ENCODE measurements around the gene EPHX1. TPM values are rescaled to one million over a fixed set of nuclear protein-coding genes. Genes with fewer than 3 reads are reported as not detected.
A peak's percentile ranks its signal among the peaks of the same experiment; 100 is the strongest.

EPHX1 gene
- total RNA-seq, 5 donors from 2014 or later (not counting 1 experiment from before 2014, with no cell fraction given) = 0.98 to 5.2 (median 3.7) TPM

DNA sequence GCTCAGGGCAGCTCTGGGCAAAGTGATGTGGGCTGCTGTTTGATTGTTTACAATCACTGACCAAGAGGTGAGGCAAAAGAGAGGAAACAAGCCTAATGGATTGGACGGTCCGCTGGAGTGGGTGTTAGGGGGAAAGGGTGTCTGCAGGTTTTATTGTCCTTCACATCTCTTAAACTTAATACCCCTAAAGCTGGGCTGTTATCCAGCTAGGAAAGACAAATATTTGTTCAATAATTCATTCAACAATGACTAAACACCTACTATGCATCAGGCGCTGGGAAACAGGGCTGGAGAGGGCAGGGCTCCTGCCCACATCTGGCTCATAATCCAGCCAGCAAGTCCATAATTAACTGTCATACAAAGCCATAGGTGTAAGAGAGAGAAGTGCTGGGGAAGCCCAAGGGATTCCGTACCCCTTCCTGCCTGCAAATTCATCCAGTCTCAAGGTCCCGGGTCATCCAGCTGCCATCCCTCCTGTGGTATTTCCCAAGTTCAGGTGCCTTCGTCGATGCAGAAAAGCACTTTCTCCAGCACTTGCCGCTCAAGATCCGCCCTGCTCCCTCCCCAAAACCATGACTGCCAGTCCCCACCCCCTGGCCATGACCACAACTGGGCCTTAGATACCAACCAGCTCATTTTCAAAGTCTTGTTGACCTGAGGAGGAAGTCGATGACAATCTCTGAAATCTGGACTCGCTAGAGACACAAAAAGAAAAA is 61.6 kb downstream of the EPHX1 start:
- no peak overlapping the region for H3K4me3 Mint-ChIP-seq
- Histone ChIP-seq H3K4me3 (ENCODE audit: control insufficient read depth in 1 of 2, extremely low read depth in 1 of 2, low read length in 1 of 2) (no peak overlapping the region), H3K9me3 (no peaks in the 10 kb centered on the region), H3K36me3 (ENCODE audit: control insufficient read depth in 2 of 2, extremely low read depth in 1 of 2, insufficient read depth in 1 of 2, low read length in 1 of 2) (peaks cover 12 to 98% of the 10 kb centered on the region in 2 donors), H3K27me3 (replicated peaks in 1 of 2; ENCODE audit: control insufficient read depth in 2 of 2, extremely low read depth in 1 of 2, insufficient read depth in 2 of 2, low read length in 1 of 2) (no peaks in the 10 kb centered on the region), H3K4me1 (ENCODE audit: control insufficient read depth in 1 of 2, extremely low read depth in 1 of 2, insufficient read depth in 2 of 2, low read length in 2 of 2) (peaks cover 19 to 70% of the 10 kb centered on the region in 2 experiments), H3K27ac (ENCODE audit: low read length) (peak overlapping the region; percentile 15)
- WGBS (ENCODE audit: insufficient coverage) = 94% methylated on average over 6 of the region's 11 CpGs
- CTCF ChIA-PET = no interaction called here
- H3K4me1 Mint-ChIP-seq = peaks cover 60 to 83% (median 73%) of the 10 kb centered on the region in 3 donors
- H3K9me3 Mint-ChIP-seq = no peaks in the 10 kb centered on the region
- H3K36me3 Mint-ChIP-seq = peaks cover 40% of the 10 kb centered on the region
- POLR2A ChIA-PET = interaction anchor here (0.5 to 0.7 kb wide), 3 partner anchors 23 to 735 kb away, joined by 3 to 7 read pairs (median 4); no protein-coding TSS in a partner anchor
- H3K27ac Mint-ChIP-seq = peak overlapping the region; percentile 49 to 64
- H3K27me3 Mint-ChIP-seq = no peaks in the 10 kb centered on the region
- ATAC-seq (replicated peaks in 1 of 4) = no peak
- no peak for DNase-seq

DNA sequence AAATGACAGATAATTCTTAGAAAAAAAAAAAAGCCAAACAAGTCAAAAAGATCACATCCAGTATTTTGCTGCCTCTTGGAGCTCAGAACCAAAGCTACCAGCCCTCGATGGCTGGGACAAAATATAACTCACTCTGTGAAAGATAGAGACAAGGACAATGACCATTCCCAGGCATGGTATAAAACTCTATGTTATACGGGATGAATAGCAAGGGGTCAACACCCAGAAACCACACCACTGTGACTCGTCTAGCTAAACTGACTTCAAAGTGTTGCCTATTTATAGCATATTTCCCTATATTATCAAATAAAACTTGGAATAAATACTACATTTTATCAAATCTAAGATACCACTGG is 62.1 kb downstream of the EPHX1 start:
- ChIA-PET CTCF (no interaction called here), POLR2A (interaction anchor here (0.6 to 0.7 kb wide), 2 partner anchors 24 to 735 kb away, joined by 3 to 7 read pairs; no protein-coding TSS in a partner anchor)
- Mint-ChIP-seq H3K36me3 (peaks cover 39% of the 10 kb centered on the region), H3K27ac (peak overlapping the region; percentile 49 to 64), H3K9me3 (no peaks in the 10 kb centered on the region), H3K4me1 (peaks cover 60 to 83% (median 73%) of the 10 kb centered on the region in 3 donors), H3K4me3 (no peak overlapping the region), H3K27me3 (no peaks in the 10 kb centered on the region)
- H3K4me3 ChIP-seq (ENCODE audit: control insufficient read depth in 1 of 2, extremely low read depth in 1 of 2, low read length in 1 of 2) = no peak overlapping the region
- H3K27ac ChIP-seq (ENCODE audit: low read length) = peak overlapping the region; percentile 15
- WGBS (ENCODE audit: insufficient coverage) = 94% methylated on average over 2 of the region's 3 CpGs
- ATAC-seq (replicated peaks in 1 of 4) (no peak), DNase-seq (no peak)
- H3K36me3 ChIP-seq (ENCODE audit: control insufficient read depth in 2 of 2, extremely low read depth in 1 of 2, insufficient read depth in 1 of 2, low read length in 1 of 2) = peaks cover 9 to 97% of the 10 kb centered on the region in 2 donors
- H3K9me3 ChIP-seq = no peaks in the 10 kb centered on the region
- no peaks in the 10 kb centered on the region for H3K27me3 ChIP-seq (replicated peaks in 1 of 2; ENCODE audit: control insufficient read depth in 2 of 2, extremely low read depth in 1 of 2, insufficient read depth in 2 of 2, low read length in 1 of 2)
- H3K4me1 ChIP-seq (ENCODE audit: control insufficient read depth in 1 of 2, extremely low read depth in 1 of 2, insufficient read depth in 2 of 2, low read length in 2 of 2) = peaks cover 17 to 70% of the 10 kb centered on the region in 2 experiments

DNA sequence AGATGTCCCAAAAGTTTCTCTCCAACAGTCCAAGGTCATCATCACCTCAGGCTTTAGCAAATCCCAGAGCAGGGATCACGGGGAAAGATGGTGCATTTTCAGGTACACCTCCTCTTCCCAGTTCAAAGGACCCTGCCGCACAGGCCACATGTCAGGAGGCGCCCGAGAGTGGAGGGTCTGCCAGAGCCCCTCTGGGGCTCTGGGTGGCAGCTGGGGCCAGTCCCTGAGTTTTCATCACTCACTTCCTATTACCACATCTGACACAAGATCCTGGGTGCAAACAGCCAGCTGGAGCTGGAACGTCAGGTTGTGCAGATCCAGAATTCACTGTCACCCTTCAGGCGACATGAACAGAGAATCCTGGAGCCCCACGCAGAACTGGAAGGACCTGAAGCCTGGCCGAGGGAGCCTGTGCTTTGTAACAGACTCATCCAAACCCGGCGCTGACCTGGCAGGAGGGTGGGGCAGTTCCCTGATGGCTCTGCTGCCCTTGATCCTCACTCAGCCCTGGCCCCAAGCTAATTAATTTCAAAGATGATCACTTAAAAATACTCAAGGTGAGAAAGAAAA is 63.4 kb downstream of the EPHX1 start:
- WGBS (ENCODE audit: insufficient coverage) = 100% methylated on average over 8 of the region's 10 CpGs
- Mint-ChIP-seq H3K9me3 (no peaks in the 10 kb centered on the region), H3K4me1 (peaks cover 63 to 84% (median 74%) of the 10 kb centered on the region in 3 donors), H3K36me3 (peaks cover 40% of the 10 kb centered on the region), H3K27ac (peak overlapping the region in 1 of 2 donors; percentile 72), H3K27me3 (no peaks in the 10 kb centered on the region), H3K4me3 (no peak overlapping the region)
- Histone ChIP-seq H3K36me3 (ENCODE audit: control insufficient read depth in 2 of 2, extremely low read depth in 1 of 2, insufficient read depth in 1 of 2, low read length in 1 of 2) (peaks cover 9 to 95% of the 10 kb centered on the region in 2 donors), H3K9me3 (no peaks in the 10 kb centered on the region), H3K27me3 (replicated peaks in 1 of 2; ENCODE audit: control insufficient read depth in 2 of 2, extremely low read depth in 1 of 2, insufficient read depth in 2 of 2, low read length in 1 of 2) (no peaks in the 10 kb centered on the region), H3K4me3 (ENCODE audit: control insufficient read depth in 1 of 2, extremely low read depth in 1 of 2, low read length in 1 of 2) (no peak overlapping the region), H3K27ac (ENCODE audit: low read length) (no peak overlapping the region), H3K4me1 (ENCODE audit: control insufficient read depth in 1 of 2, extremely low read depth in 1 of 2, insufficient read depth in 2 of 2, low read length in 2 of 2) (peaks cover 21 to 71% of the 10 kb centered on the region in 2 experiments)
- ChIA-PET POLR2A (interaction anchor here in 1 of 2 donors (0.6 kb wide), 1 partner anchor 102 kb away, joined by 3 read pairs; no protein-coding TSS in a partner anchor), CTCF (no interaction called here)
- ATAC-seq (replicated peaks in 1 of 4) (no peak), DNase-seq (no peak)

DNA sequence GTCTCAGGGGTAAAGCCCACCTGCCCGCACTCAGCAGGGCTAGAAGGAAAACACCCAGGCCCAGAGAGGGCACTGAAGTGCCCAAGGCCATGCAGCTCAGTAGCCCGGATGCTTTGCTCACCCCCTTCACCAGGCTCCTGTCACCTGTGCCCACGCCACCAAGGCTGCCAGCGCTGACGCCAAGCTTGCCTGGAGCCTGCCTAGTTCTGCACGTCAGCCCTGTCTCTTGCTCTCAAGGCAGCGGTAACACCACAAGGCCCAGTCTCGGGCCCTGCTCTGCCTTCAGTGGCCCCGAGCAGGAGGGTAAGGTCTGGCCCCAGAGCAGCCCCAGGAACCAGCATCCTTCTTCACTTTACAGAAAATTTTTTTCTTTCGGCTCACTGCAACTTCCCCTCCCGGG is 64.5 kb downstream of the EPHX1 start:
- H3K9me3 ChIP-seq = no peaks in the 10 kb centered on the region
- ChIA-PET CTCF (interaction anchor here in 1 of 2 donors (1.3 kb wide), 1 partner anchor 8 kb away, joined by 3 read pairs; no protein-coding TSS in a partner anchor), POLR2A (no interaction called here)
- no peak for ATAC-seq (replicated peaks in 1 of 4)
- H3K36me3 ChIP-seq (ENCODE audit: control insufficient read depth in 2 of 2, extremely low read depth in 1 of 2, insufficient read depth in 1 of 2, low read length in 1 of 2) = peaks cover 9 to 95% of the 10 kb centered on the region in 2 donors
- Mint-ChIP-seq H3K27me3 (no peaks in the 10 kb centered on the region), H3K9me3 (no peaks in the 10 kb centered on the region), H3K36me3 (peaks cover 40% of the 10 kb centered on the region), H3K4me3 (no peak overlapping the region), H3K4me1 (peaks cover 65 to 86% (median 75%) of the 10 kb centered on the region in 3 donors), H3K27ac (peak overlapping the region; percentile 72 to 93)
- H3K4me1 ChIP-seq (ENCODE audit: control insufficient read depth in 1 of 2, extremely low read depth in 1 of 2, insufficient read depth in 2 of 2, low read length in 2 of 2) = peaks cover 31 to 73% of the 10 kb centered on the region in 2 experiments
- no peak overlapping the region for H3K4me3 ChIP-seq (ENCODE audit: control insufficient read depth in 1 of 2, extremely low read depth in 1 of 2, low read length in 1 of 2)
- no peaks in the 10 kb centered on the region for H3K27me3 ChIP-seq (replicated peaks in 1 of 2; ENCODE audit: control insufficient read depth in 2 of 2, extremely low read depth in 1 of 2, insufficient read depth in 2 of 2, low read length in 1 of 2)
- 97% methylated on average over 9 of the region's 11 CpGs for WGBS (ENCODE audit: insufficient coverage)
- DNase-seq = no peak
- no peak overlapping the region for H3K27ac ChIP-seq (ENCODE audit: low read length)

DNA sequence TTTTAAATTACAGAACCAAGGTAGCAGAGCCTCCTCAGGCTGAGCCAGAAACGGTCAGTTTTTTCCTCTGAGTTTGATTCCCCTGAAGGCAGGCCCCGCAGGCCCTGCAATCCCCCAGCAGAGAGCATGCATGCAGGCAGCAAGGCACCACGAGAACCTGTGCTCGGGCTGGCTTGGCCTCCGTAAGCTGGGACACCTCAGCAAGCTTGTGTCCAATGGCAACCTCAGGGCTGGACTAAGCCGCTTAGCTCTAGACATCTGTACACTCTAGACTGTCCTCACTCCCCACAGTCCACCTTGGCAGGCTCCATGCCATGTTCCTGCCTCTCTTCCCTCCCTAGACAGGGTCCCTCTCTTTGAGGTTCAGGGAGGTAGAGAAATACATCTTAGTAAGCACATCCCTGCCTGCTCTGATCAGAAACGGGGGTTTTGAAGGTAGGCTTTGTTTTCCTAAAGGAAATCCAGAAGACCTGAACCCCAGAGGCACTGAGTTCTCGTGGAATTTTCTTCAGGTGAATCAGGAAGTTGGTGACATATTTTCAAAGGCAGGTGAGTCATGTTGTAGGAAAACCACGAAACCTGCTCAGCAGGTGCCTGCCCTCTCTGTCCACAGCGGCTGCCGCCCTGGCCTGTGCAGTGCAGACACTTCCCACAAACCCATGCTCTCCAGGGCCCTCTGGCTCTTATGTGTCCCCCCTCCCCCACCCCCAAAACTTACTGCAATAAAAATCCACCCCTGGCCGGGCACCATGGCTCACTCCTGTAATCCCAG is 65.3 kb downstream of the EPHX1 start:
- Mint-ChIP-seq H3K27ac (peak overlapping the region; percentile 72 to 93), H3K4me1 (peaks cover 71 to 94% (median 83%) of the 10 kb centered on the region in 3 donors), H3K4me3 (peak overlapping the region in 1 of 3 donors; percentile 87), H3K9me3 (no peaks in the 10 kb centered on the region), H3K36me3 (peaks cover 41% of the 10 kb centered on the region), H3K27me3 (no peaks in the 10 kb centered on the region)
- Histone ChIP-seq H3K4me3 (ENCODE audit: control insufficient read depth in 1 of 2, extremely low read depth in 1 of 2, low read length in 1 of 2) (no peak overlapping the region), H3K4me1 (ENCODE audit: control insufficient read depth in 1 of 2, extremely low read depth in 1 of 2, insufficient read depth in 2 of 2, low read length in 2 of 2) (peaks cover 35 to 81% of the 10 kb centered on the region in 2 experiments), H3K36me3 (ENCODE audit: control insufficient read depth in 2 of 2, extremely low read depth in 1 of 2, insufficient read depth in 1 of 2, low read length in 1 of 2) (peaks cover 9 to 88% of the 10 kb centered on the region in 2 donors), H3K27ac (ENCODE audit: low read length) (peak overlapping the region; percentile 15), H3K9me3 (no peaks in the 10 kb centered on the region), H3K27me3 (replicated peaks in 1 of 2; ENCODE audit: control insufficient read depth in 2 of 2, extremely low read depth in 1 of 2, insufficient read depth in 2 of 2, low read length in 1 of 2) (no peaks in the 10 kb centered on the region)
- ATAC-seq (replicated peaks in 1 of 4) (peak in 1 of 4 experiments; percentile 38), DNase-seq (no peak)
- WGBS (ENCODE audit: insufficient coverage) = 59% methylated on average over 10 of the region's 12 CpGs
- ChIA-PET POLR2A (no interaction called here), CTCF (interaction anchor here (0.6 to 1.3 kb wide), 2 partner anchors 9 to 63 kb away, joined by 3 to 6 read pairs; no protein-coding TSS in a partner anchor)
